HCT116 (cell line): ENCODE measurements around the gene SGIP1. TPM values are rescaled to one million over a fixed set of nuclear protein-coding genes. Genes with fewer than 3 reads are reported as not detected.

ENCODE experiments used
- ATAC-seq: fragments of 200-7000 bp; cut with Tn5 transposase; 2 replicates; pipeline ENCODE4 v1.9.1; 2020; ENCODE audit warnings: mild to moderate bottlenecking, moderate library complexity
- BruUV-seq: library from RNA; stranded (reverse); fragments of 400-500 nt; replicated peaks from 2 replicates; lab custom pipeline; 2021; lab: Mats Ljungman, UMichigan
- CTCF ChIA-PET: fragments of 300-600 bp; sonication (Branson Sonifier 250); formaldehyde crosslinking; loops from one replicate; lab custom pipeline; 2021; ENCODE audit warnings: antibody characterized with exemption; lab: Charles Lee
- POLR2A ChIA-PET: fragments of 300-600, 350-600 bp; sonication (Branson Sonifier 250); formaldehyde crosslinking; loops from one replicate; lab custom pipeline; 2021; ENCODE audit warnings: antibody characterized with exemption; lab: Charles Lee
- RAD21 ChIA-PET, 2 experiments: fragments of 300-600 bp; sonication (Branson Sonifier 250); formaldehyde crosslinking; loops; one replicate each; lab custom pipeline; 2023; ENCODE audit warnings: low total read pairs in 2 of 2; ENCODE audit not compliant: uncharacterized antibody in 2 of 2, unreplicated experiment in 2 of 2, low non-redundant PET in 1 of 2; lab: Charles Lee
- DNase-seq: peaks from one replicate; pipeline ENCODE4 v3.0.0-alpha.2; 2010; ENCODE audit warnings: low read depth, low spot score
- H2AFZ ChIP-seq: fragments of 200-600 bp; shearing (Covaris generic), sonication (generic); 2 replicates; pipeline ENCODE4 v1.6.1; 2017; ENCODE audit warnings: low read depth, mixed run types, mixed read lengths, antibody characterized with exemption, low read length; ENCODE audit not compliant: poor library complexity, severe bottlenecking
- H3K27ac ChIP-seq: 2 replicates; pipeline ENCODE4 v1.5.1; 2012; ENCODE audit warnings: low read depth, low read length
- H3K27me3 ChIP-seq: fragments of 200-600 bp; sonication (generic); 2 replicates; pipeline ENCODE4 v1.6.1; 2016; ENCODE audit warnings: mixed run types, low read length, mixed read lengths; ENCODE audit not compliant: insufficient read depth
- H3K36me3 ChIP-seq, 2 experiments: fragments of 200-500 bp in 1 of 2; fragments of 200-600 bp in 1 of 2; sonication (Bioruptor generic) in 1 of 2; sonication (generic) in 1 of 2; 2 replicates each; pipeline versions ENCODE4 v1.5.1 to v1.6.1; 2014 to 2016; ENCODE audit warnings: low read length in 2 of 2, inconsistent platforms in 1 of 2, mixed read lengths in 1 of 2, mixed run types in 1 of 2; ENCODE audit not compliant: insufficient read depth in 2 of 2, control insufficient read depth in 1 of 2
- H3K4me1 ChIP-seq, 2 experiments: fragments of 200-600 bp in 1 of 2; sonication (generic) in 1 of 2; 2 replicates each; pipeline versions ENCODE4 v1.5.1 to v1.6.1; 2012 to 2017; ENCODE audit warnings: low read length in 2 of 2, inconsistent platforms in 1 of 2, mild to moderate bottlenecking in 1 of 2, mixed read lengths in 1 of 2, mixed run types in 1 of 2, moderate library complexity in 1 of 2; ENCODE audit not compliant: insufficient read depth in 2 of 2, control insufficient read depth in 1 of 2
- H3K4me2 ChIP-seq: fragments of 200-600 bp; sonication (generic); 2 replicates; pipeline ENCODE4 v1.6.1; 2017; ENCODE audit warnings: mixed run types, low read length, mixed read lengths
- H3K4me3 ChIP-seq, 2 experiments: fragments of 200-600 bp in 1 of 2; sonication (generic) in 1 of 2; replicated peaks in 1 of 2; 2 replicates each; pipeline ENCODE4 v1.5.1; 2011 to 2016; ENCODE audit warnings: low read length in 2 of 2, control low read depth in 1 of 2, low read depth in 1 of 2, mild to moderate bottlenecking in 1 of 2, mixed read lengths in 1 of 2, mixed run types in 1 of 2
- H3K79me2 ChIP-seq: fragments of 200-600 bp; sonication (generic); 2 replicates; pipeline ENCODE4 v1.6.1; 2017; ENCODE audit warnings: mild to moderate bottlenecking, mixed run types, low read length, moderate library complexity, mixed read lengths; ENCODE audit not compliant: insufficient read depth
- H3K9ac ChIP-seq: fragments of 200-600 bp; sonication (generic); 2 replicates; pipeline ENCODE4 v1.6.1; 2016; ENCODE audit warnings: low read length, mixed read lengths
- H3K9me2 ChIP-seq: fragments of 200-600 bp; sonication (generic), shearing (Covaris generic); 2 replicates; pipeline ENCODE4 v1.6.1; 2017; ENCODE audit warnings: mixed run types, mild to moderate bottlenecking, moderate library complexity; ENCODE audit not compliant: insufficient read depth
- H3K9me3 ChIP-seq, 2 experiments: fragments of 200-500 bp in 1 of 2; fragments of 200-600 bp in 1 of 2; sonication (Bioruptor generic) in 1 of 2; sonication (generic) in 1 of 2; 2 replicates each; pipeline ENCODE4 v1.6.1; 2014 to 2017; ENCODE audit warnings: low read length in 2 of 2, mixed read lengths in 2 of 2, inconsistent platforms in 1 of 2, low read depth in 1 of 2, mild to moderate bottlenecking in 1 of 2, mixed run types in 1 of 2, moderate library complexity in 1 of 2; ENCODE audit not compliant: control insufficient read depth in 1 of 2, insufficient read depth in 1 of 2
- H4K20me1 ChIP-seq: fragments of 200-600 bp; sonication (generic), shearing (Covaris generic); 2 replicates; pipeline ENCODE4 v1.6.1; 2017; ENCODE audit warnings: mixed run types, mild to moderate bottlenecking, moderate library complexity; ENCODE audit not compliant: insufficient read depth
- CBX3 ChIP-seq: IDR thresholded peaks from 2 replicates; pipeline ENCODE4 v1.6.1; 2012; ENCODE audit warnings: low read depth
- ELF1 ChIP-seq: IDR thresholded peaks from 2 replicates; pipeline ENCODE4 v1.6.1; 2012; ENCODE audit warnings: low read depth, borderline replicate concordance
- EZH2 ChIP-seq: fragments of 200-600 bp; sonication (generic); IDR thresholded peaks from 2 replicates; pipeline ENCODE4 v1.6.1; 2017; ENCODE audit warnings: antibody characterized with exemption, mixed run types
- EZH2phosphoT487 ChIP-seq: fragments of 200-600 bp; IDR thresholded peaks from 2 replicates; pipeline ENCODE4 v1.6.1; 2018; ENCODE audit warnings: antibody characterized with exemption, borderline replicate concordance
- POLR2A ChIP-seq: IDR thresholded peaks from 2 replicates; pipeline ENCODE4 v1.7.0; 2011; ENCODE audit warnings: borderline replicate concordance; ENCODE audit not compliant: insufficient read depth, insufficient read length; ENCODE audit errors: extremely low read depth
- RAD21 ChIP-seq: IDR thresholded peaks from 2 replicates; pipeline ENCODE4 v1.6.1; 2012; ENCODE audit warnings: low read depth, mild to moderate bottlenecking
- SIN3A ChIP-seq: IDR thresholded peaks from 2 replicates; pipeline ENCODE4 v1.6.1; 2012; ENCODE audit warnings: low read depth
- SP1 ChIP-seq: IDR thresholded peaks from 2 replicates; pipeline ENCODE4 v1.6.1; 2012; ENCODE audit warnings: low read depth
- ZFX ChIP-seq: fragments of 450-650 bp; IDR thresholded peaks from 2 replicates; pipeline ENCODE4 v1.6.1; 2017
- intact Hi-C: fragments of 100-400 bp; cut with micrococcal nuclease; formaldehyde crosslinking; loops from 2 replicates; pipeline ENCODE4 v1.10.0; 2022
- total RNA-seq: library from RNA; stranded (reverse); gene quantifications from one replicate; pipeline ENCODE4 v1.2.1, GENCODE V29; 2021; ENCODE audit not compliant: unreplicated experiment
- TF ChIP-seq, protein P1 (sequence below): IDR thresholded peaks from 2 replicates; pipeline ENCODE4 v1.6.1; 2012
- TF ChIP-seq, protein P2 (sequence below): IDR thresholded peaks from 2 replicates; pipeline ENCODE4 v1.6.1; 2011; ENCODE audit warnings: mild to moderate bottlenecking, low read length, moderate library complexity; ENCODE audit not compliant: insufficient replicate concordance; ENCODE audit errors: extremely low read depth
- TF ChIP-seq, protein P3 (sequence below): IDR thresholded peaks from 2 replicates; pipeline ENCODE4 v1.6.1; 2012; ENCODE audit warnings: low read depth

Gene SGIP1
- total RNA-seq, 1 experiment from 2014 or later: 0.15 TPM

DNA sequence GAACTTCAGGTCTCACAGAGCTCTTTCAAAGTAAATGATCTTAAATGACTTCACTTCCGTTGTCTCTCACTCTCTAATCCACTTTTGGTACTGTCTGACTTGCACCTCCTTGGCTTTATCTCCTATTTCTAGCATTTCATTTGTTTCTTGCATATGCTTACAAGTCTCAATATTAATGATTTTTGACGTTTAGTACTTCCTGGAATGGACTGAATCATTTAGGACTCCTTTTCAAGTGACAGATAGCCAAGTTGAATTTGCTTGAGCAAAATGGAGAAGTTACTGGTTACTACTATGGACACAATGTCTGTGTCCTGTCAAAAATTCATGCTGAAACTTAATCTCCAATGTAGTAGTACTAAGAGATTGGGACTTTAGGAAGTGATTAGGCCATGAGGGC is 7.0 kb upstream of the SGIP1 start:
- H3K4me2 ChIP-seq: no peak overlapping the region
- no peak overlapping the region for H3K27ac ChIP-seq
- no TSS peak for BruUV-seq
- intact Hi-C loops: no loop called here
- H2AFZ ChIP-seq: no peak overlapping the region
- H3K9me2 ChIP-seq: no peaks in the 10 kb centered on the region
- DNase-seq (no peak), ATAC-seq (no peak)
- H3K36me3 ChIP-seq: no peaks in the 10 kb centered on the region
- no peak overlapping the region for H3K4me3 ChIP-seq
- peaks cover 0 to 31% of the 10 kb centered on the region in 2 experiments; a peak in 2 of 4 replicates for H3K4me1 ChIP-seq
- no peak overlapping the region for H3K9ac ChIP-seq
- ChIA-PET CTCF (interaction anchor here (0.6 kb wide), 1 partner anchor 23 kb away, joined by 3 read pairs; no protein-coding TSS in a partner anchor), POLR2A (no interaction called here)
- H4K20me1 ChIP-seq: no peaks in the 10 kb centered on the region
- no peaks in the 10 kb centered on the region for H3K79me2 ChIP-seq
- no peaks in the 10 kb centered on the region for H3K27me3 ChIP-seq
- no peaks in the 10 kb centered on the region for H3K9me3 ChIP-seq
- TF ChIP-seq, protein P1, sequence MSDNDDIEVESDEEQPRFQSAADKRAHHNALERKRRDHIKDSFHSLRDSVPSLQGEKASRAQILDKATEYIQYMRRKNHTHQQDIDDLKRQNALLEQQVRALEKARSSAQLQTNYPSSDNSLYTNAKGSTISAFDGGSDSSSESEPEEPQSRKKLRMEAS: no peak
- TF ChIP-seq CBX3 (no peak), EZH2 (no peak)
- TF ChIP-seq, all 23 proteins: peak for 0
- RAD21 ChIA-PET: no interaction called here

- no TSS peak for BruUV-seq
- no peak for ATAC-seq
- H2AFZ ChIP-seq: no peak overlapping the region
- TF ChIP-seq SP1 (no peak), POLR2A (no peak), EZH2 (no peak), EZH2phosphoT487 (no peak), SIN3A (no peak), ELF1 (no peak), RAD21 (no peak), ZFX (no peak)
- TF ChIP-seq, protein P1: no peak
- TF ChIP-seq, protein P2, sequence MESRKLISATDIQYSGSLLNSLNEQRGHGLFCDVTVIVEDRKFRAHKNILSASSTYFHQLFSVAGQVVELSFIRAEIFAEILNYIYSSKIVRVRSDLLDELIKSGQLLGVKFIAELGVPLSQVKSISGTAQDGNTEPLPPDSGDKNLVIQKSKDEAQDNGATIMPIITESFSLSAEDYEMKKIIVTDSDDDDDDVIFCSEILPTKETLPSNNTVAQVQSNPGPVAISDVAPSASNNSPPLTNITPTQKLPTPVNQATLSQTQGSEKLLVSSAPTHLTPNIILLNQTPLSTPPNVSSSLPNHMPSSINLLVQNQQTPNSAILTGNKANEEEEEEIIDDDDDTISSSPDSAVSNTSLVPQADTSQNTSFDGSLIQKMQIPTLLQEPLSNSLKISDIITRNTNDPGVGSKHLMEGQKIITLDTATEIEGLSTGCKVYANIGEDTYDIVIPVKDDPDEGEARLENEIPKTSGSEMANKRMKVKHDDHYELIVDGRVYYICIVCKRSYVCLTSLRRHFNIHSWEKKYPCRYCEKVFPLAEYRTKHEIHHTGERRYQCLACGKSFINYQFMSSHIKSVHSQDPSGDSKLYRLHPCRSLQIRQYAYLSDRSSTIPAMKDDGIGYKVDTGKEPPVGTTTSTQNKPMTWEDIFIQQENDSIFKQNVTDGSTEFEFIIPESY: no peak
- TF ChIP-seq, protein P3, sequence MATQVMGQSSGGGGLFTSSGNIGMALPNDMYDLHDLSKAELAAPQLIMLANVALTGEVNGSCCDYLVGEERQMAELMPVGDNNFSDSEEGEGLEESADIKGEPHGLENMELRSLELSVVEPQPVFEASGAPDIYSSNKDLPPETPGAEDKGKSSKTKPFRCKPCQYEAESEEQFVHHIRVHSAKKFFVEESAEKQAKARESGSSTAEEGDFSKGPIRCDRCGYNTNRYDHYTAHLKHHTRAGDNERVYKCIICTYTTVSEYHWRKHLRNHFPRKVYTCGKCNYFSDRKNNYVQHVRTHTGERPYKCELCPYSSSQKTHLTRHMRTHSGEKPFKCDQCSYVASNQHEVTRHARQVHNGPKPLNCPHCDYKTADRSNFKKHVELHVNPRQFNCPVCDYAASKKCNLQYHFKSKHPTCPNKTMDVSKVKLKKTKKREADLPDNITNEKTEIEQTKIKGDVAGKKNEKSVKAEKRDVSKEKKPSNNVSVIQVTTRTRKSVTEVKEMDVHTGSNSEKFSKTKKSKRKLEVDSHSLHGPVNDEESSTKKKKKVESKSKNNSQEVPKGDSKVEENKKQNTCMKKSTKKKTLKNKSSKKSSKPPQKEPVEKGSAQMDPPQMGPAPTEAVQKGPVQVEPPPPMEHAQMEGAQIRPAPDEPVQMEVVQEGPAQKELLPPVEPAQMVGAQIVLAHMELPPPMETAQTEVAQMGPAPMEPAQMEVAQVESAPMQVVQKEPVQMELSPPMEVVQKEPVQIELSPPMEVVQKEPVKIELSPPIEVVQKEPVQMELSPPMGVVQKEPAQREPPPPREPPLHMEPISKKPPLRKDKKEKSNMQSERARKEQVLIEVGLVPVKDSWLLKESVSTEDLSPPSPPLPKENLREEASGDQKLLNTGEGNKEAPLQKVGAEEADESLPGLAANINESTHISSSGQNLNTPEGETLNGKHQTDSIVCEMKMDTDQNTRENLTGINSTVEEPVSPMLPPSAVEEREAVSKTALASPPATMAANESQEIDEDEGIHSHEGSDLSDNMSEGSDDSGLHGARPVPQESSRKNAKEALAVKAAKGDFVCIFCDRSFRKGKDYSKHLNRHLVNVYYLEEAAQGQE: no peak
Measured at GRCh38 chr1:66527686-66528085, 6.3 kb upstream of the SGIP1 start.

More at GRCh38 chr1:66527686-66528085, 6.3 kb upstream of the SGIP1 start:
- Histone ChIP-seq H3K36me3 (no peaks in the 10 kb centered on the region), H4K20me1 (no peaks in the 10 kb centered on the region), H3K27ac (no peak overlapping the region), H3K79me2 (no peaks in the 10 kb centered on the region), H3K9me2 (no peaks in the 10 kb centered on the region), H3K9me3 (no peaks in the 10 kb centered on the region), H3K4me1 (peaks cover 0 to 26% of the 10 kb centered on the region in 2 experiments; a peak in 2 of 4 replicates), H3K9ac (no peak overlapping the region), H3K27me3 (no peaks in the 10 kb centered on the region), H3K4me2 (no peak overlapping the region), H3K4me3 (no peak overlapping the region)
- ChIA-PET RAD21 (no interaction called here), CTCF (interaction anchor here (1.0 kb wide), 1 partner anchor 24 kb away, joined by 3 read pairs; no protein-coding TSS in a partner anchor), POLR2A (no interaction called here)
- no peak for DNase-seq
- intact Hi-C loops: no loop called here
